Endometrium (tissue), 2 donors: Measurements from ENCODE around the gene ISG20L2.

Experiments
- FAIRE-seq: peaks from 2 replicates; lab custom pipeline; 2012; peaks lifted over from hg19 to GRCh38; lab: Jason Lieb, UNC
- donor health status: control.
- donor health status: control.

ISG20L2 gene

GRCh38 chr1:156754219-156754618, 25.7 kb upstream of the ISG20L2 start:
- FAIRE-seq, result no peak

DNA sequence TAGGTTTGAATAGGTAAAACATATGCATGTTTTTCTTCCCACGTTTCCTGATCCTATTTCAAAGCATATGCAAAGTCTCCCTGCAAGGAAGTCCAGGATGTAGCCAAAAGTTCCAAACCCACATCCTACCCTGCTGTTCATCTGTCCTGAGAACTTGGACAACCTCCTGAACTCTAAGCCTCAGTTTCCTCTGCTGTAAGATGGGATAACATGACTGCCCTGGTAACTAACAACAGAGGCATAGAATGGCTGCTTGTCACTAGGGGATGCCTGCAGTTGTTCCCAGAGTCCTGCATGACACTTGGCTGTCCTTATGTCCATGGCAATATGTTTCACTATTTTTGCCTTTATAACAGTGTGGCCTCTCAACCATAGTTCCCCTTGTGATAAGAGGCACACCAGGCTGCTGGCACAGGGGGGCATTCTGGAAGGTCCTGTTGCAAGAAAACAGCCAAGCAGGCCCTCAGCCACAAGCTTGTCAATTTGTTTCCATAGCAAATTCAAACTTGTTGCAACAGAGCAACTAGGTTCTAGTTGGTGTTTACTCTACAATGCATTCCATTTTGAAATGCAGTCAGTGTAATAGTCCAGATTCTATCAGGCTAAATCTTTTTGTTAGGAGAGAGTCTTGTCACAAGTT, 24.4 kb upstream of the ISG20L2 start:
- FAIRE-seq, result no peak

GRCh38 chr1:156751757-156752481, 23.4 kb upstream of the ISG20L2 start:
- no peak for FAIRE-seq

DNA sequence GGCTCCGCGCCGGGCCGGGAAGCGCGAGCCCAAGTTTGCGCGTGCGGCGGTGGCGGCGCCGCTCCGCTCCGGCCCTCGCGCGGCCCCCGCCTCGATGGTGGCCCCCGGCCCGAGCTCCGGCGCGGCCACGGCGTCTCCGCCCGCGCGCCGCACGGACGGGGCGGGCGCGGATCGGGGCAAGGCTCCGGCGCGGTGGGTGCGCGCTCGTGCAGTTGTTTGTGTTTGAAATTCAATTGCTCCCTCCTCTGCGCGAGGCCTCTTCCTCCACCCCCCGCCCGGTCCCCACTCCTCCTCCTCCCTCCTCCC, 22.8 kb upstream of the ISG20L2 start, which contains the start of gene HDGF:
TSS of gene HDGF (minus strand) at position 225 of the 306 bp plus-strand sequence. CDS start 246 bp downstream, outside the sequence.
- no peak for FAIRE-seq

DNA sequence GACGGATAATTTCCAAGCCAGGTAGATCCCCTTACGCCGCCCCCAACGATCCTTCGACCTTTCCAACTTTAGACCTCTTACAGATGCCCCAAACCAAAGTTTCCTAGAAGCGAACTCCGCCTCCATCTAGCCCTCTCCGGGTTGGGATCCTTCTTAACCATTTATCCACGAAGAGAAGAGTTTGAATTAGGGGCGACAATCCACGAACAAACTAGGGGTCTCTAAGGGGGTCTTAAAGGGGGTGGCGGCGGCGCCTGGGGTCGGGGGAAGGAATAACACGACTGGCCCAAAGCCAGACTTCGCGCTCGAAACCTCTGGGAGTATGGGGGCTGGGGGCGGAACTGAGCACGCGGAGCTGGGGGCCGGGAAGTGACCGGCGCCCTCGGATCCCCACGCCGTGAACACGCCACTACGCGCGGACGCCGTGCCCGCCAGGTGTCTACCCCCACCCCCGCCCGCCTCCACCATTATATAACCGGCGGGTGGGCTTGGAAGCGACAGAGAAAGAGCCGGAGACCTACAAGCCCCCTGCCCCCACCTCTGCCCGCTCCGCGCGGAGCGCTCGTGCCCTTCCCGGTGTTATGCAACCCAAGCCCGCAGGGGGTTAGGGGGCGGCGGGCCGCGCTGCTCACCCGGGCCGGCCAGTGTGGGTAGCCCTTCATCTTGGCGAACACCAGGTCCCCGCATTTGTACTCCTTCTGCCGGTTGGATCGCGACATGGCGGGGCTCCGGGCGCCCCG, 22.3 kb upstream of the ISG20L2 start:
- no peak for FAIRE-seq

DNA sequence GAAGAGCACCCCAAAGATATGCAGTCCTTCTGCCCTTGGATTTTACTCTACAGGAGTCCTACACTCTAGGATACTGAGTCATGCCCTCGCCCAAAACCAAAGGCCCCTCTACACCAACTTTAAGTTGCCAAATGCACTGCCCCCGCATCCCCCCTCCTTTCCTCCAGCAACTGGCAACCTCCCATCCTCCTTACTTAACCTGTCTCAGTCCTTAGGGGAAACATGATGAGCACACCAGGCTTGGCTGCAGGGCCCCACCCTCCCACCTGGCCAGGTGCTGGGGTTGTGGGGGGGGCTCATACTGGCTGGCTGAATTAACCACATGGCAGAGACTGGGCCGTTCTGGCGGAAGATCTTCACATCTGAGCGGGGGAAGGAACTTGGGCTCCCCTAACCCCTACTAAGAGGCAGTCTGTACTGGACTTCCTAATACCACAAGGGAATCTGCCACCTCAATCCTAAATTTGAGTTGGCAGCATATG, 21.7 kb upstream of the ISG20L2 start:
- no peak for FAIRE-seq

DNA sequence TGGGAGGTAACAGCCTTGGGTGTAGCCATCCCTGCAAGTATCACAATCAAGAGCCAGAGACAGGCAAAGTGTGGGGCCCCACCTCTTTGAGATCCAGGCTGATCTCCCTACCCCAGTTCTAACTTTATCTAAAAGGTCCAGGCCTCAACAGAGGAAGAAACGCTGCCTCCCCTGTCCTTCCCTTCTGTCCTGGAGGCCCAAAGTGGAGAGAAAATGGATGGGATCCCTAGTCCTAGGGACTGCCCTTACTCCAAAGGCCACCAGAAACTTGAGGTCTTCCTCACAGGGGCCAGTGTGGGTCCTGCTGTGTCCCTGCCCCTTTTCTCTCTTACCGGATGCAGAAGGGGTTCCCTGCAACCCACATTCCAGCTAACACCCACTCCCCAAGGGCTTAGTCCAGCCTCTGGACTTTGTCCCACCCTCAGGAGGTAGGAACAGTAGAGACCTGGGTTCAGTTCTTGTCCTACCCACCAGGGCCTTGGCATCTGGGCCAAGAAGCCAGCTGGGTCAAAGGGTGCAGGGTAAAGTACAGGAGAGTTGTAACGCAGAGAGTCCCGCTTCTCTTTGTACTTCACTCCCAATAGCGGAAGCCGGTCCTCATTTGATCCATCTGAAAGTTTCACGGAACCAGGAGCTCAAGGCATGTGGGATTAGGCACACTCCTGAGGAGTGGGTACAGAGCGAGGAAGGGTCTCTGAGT, 21.0 kb upstream of the ISG20L2 start:
- no peak for FAIRE-seq

GRCh38 chr1:156748670-156749418, 20.3 kb upstream of the ISG20L2 start:
- FAIRE-seq, result no peak

GRCh38 chr1:156747742-156748669, 19.4 kb upstream of the ISG20L2 start:
- FAIRE-seq, result no peak

- no peak for FAIRE-seq
These were observed 18.4 kb upstream of the ISG20L2 start for GRCh38 chr1:156746728-156747631.

GRCh38 chr1:156746406-156746727, 17.8 kb upstream of the ISG20L2 start:
- no peak for FAIRE-seq

GRCh38 chr1:156745881-156746280, 17.3 kb upstream of the ISG20L2 start:
- no peak for FAIRE-seq

DNA sequence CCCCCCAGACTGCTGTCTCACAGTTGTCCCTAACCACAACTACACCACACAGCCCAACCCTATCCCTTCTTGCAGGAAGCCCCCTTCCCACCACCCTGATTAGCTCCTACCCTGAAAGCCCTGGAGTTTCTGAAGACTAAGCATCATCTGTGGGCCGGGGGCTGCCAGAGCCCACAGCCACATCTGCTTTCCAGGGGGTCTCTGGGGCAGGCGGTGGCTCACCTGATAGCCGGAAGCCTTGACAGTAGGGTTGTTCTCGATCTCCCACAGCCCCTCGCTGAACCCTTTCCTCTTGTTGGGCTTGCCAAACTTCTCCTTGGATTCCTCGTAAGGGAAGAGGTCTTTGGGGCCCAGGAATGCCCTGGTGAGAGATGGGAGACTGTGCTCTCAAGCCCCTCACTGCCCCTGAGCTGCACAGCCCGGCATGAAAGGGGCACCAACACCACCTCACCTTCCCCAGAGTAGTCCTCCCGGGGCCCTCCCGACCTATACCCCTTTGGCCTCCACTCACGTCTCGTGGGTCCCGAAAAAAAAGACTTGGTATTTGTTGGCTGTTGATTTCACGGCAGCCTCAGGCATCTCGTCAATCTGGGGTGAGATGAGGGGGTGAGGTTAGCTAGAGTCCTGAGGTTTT, 16.3 kb upstream of the ISG20L2 start:
- FAIRE-seq, result no peak

- no peak for FAIRE-seq
These were observed 15.8 kb upstream of the ISG20L2 start for GRCh38 chr1:156744344-156744743.

GRCh38 chr1:156743367-156744302, 15.1 kb upstream of the ISG20L2 start:
- FAIRE-seq, result no peak

GRCh38 chr1:156742801-156743200, 14.2 kb upstream of the ISG20L2 start:
- FAIRE-seq, result no peak

DNA sequence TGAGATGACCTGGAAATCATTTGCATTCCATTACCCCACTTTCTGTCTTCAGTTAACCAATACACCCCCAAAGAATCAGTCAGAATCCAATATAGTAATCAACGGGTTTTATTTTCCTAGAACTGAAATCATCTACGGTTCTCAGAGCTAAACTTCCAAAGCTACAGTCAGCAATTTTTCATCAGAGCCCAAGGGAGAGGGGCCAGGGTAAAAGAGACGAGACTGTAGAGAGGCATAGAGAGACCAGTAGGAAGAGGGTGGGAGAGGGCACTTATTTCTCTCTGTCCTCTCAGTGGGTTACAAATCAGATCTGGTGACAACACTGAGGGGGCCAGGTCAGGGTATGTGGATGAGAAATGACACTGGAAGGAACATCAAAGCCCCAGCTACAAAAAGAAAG, 13.5 kb upstream of the ISG20L2 start:
- no peak for FAIRE-seq

- FAIRE-seq, result no peak
These were observed 13.0 kb upstream of the ISG20L2 start for GRCh38 chr1:156741481-156741983.
